ENCODE results near the gene MRM2. TPM values are rescaled to one million over a fixed set of nuclear protein-coding genes. Genes with fewer than 3 reads are reported as not detected.

Gene MRM2
- polyA plus RNA-seq, 1 donor: 27.6 TPM

DNA sequence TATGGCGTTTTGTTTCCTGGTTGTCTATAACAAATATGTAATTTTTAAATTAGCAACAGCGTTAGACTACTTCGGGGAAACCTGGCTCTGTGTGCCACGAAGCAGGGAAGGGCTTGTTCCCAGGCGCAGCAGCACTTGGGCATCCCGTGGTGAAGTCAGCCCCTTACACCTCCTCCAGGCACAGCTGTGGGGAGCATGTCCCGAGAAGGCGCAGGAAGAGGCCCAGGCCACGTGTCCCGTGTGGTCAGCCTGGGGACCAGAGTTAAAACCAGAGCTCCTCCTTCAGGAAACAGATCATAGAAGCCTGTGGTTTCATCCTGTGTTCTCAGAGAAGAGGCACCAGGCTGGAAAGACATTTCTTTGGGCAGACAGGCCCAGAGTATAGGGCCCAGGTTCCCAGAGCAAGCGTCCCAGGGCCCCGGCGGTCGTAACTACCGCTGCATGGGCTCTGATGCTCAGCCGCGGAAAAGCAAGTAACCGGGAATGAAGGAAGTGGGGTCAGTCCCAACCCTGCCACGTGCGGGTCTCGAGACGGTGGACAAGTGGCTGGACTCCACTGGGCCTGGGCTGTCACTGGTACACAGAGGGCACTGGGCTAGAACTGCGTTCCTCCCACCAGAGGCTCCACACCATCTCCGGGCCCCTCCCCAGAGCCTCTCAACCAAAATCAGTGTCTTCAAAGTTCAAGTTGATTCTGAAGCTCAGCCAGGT is 7.1 kb upstream of the MRM2 start:
- Histone ChIP-seq H3K9me3 (ENCODE audit: control insufficient read depth, low read depth, low read length) (no peaks in the 10 kb centered on the region), H3K4me3 (ENCODE audit: low read length) (no peak overlapping the region), H3K27ac (ENCODE audit: low read length) (peak overlapping the region; percentile 29), H3K4me1 (ENCODE audit: control insufficient read depth, insufficient read depth, low read length) (peaks cover 7% of the 10 kb centered on the region), H3K36me3 (ENCODE audit: control insufficient read depth, insufficient read depth, low read length) (peaks cover 24% of the 10 kb centered on the region), H3K27me3 (ENCODE audit: control insufficient read depth, insufficient read depth, low read length) (no peaks in the 10 kb centered on the region)
- WGBS (ENCODE audit: insufficient coverage, low lambda C conversion rate): 80% methylated on average over 1 of the region's 24 CpGs
- peak in 1 of 2 donors; percentile 32 for DNase-seq

DNA sequence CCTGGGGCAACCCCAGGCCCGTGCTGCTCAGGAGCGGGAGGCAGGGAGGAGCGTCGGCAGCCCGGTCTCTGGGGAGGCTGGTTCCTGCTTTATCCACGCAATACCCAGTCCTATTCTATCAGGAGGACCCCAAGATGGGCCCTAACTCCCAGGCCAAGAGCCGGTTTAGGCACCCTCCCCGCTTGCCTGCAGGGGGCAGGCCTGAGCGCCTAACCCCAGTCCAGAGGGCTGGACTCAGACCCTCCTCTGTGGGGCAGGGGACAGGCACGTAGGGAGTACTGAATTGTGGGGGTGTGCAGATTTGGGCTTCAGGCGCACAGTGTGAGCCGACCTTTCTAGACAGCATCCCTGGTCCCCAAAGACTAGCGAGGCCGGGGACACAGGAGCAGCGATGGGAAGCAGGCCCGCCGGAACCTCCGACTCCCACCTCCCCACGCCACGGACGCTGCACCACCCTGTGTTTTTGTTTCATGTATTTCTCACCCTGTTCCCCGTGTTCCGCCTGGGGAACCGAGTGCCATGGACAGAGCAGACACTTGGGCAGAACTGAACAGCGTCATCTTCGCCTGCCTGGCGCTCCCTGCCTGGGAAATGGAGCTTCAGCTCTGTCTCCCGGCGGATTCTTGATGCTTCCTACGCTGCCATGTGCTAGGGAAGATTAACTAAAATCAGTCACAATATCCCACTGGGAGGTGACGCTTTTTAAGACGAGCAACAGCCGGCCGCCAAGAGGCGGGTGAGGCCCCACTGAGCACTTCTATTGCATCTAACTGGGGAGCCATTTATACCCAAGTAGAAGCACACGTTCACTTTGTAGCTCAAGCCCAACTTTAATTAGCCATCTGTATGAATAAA is 5.4 kb upstream of the MRM2 start:
- no peak for DNase-seq
- no peak overlapping the region for H3K4me3 ChIP-seq (ENCODE audit: low read length)
- H3K36me3 ChIP-seq (ENCODE audit: control insufficient read depth, insufficient read depth, low read length): peaks cover 13% of the 10 kb centered on the region
- no CpG with 5 or more reads among the region's 36 CpGs for WGBS (ENCODE audit: insufficient coverage, low lambda C conversion rate)
- H3K4me1 ChIP-seq (ENCODE audit: control insufficient read depth, insufficient read depth, low read length): peaks cover 25% of the 10 kb centered on the region
- no peaks in the 10 kb centered on the region for H3K27me3 ChIP-seq (ENCODE audit: control insufficient read depth, insufficient read depth, low read length)
- H3K9me3 ChIP-seq (ENCODE audit: control insufficient read depth, low read depth, low read length): no peaks in the 10 kb centered on the region
- no peak overlapping the region for H3K27ac ChIP-seq (ENCODE audit: low read length)

DNA sequence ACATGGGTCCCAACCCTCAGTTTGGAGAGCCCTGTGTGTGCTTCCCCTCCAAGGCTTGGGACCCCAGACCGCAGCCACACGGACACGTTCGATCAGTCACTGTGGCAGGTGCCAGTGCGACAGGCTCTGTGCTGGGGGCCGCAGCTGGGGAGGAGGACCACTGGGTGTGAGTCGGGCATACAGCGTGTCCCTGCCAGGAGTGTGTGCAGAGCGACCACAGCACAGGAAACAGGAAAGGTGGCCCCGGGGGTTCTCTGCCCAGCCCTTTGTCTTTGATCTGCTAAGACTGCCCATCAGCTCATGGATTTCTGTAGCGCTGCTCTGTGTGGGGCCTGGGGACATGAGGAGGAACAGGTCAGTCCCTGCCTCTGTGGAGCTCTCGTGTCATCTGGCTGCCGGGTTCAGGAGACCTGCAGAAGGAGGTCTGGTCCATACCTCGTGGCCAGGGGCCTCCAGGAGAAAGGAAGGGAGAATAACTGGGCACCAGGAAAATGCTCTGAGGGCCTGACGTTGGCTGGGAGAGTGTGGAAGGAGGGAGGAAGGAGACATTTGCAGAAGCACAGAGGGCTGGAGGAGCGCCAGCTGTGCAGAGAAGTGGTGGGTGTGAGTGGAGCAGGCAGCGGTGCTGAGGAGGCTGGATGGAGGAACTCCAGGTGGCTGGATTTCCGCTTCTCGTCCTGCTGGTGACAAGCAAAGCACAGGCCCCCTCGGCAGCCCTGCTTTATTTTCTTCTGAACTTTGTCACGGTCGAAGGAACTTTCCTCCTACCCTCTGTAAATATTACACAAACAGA is 4.1 kb upstream of the MRM2 start:
- no peak overlapping the region for H3K4me3 ChIP-seq (ENCODE audit: low read length)
- peaks cover 7% of the 10 kb centered on the region for H3K36me3 ChIP-seq (ENCODE audit: control insufficient read depth, insufficient read depth, low read length)
- H3K27ac ChIP-seq (ENCODE audit: low read length): no peak overlapping the region
- peaks cover 25% of the 10 kb centered on the region for H3K4me1 ChIP-seq (ENCODE audit: control insufficient read depth, insufficient read depth, low read length)
- H3K9me3 ChIP-seq (ENCODE audit: control insufficient read depth, low read depth, low read length): no peaks in the 10 kb centered on the region
- no peak for DNase-seq
- no peaks in the 10 kb centered on the region for H3K27me3 ChIP-seq (ENCODE audit: control insufficient read depth, insufficient read depth, low read length)
- WGBS (ENCODE audit: insufficient coverage, low lambda C conversion rate): 100% methylated on average over 1 of the region's 22 CpGs

DNA sequence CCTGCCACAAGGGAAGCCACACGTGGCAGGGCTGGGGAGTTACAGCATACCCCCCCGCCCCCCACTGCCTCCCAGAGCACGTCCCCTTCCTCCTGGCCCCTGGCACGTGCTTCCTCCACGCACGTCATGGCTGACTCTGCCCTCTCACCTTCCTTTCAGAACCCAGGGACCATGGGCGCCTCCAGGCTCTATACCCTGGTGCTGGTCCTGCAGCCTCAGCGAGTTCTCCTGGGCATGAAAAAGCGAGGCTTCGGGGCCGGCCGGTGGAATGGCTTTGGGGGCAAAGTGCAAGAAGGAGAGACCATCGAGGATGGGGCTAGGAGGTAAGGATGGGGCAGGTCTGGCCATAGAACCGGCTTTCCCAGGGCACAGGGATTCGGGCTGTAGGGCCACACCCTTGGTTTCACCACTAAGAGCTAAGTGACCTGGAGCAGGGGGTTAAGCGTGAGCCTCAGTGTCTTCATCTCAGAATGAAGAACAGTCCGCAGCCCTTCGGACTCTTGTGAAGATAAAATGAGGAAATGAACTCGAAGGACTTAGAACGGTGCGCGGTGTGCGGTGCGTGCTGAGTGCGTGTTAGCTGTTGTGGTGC is 2.5 kb upstream of the MRM2 start:
- Histone ChIP-seq H3K36me3 (ENCODE audit: control insufficient read depth, insufficient read depth, low read length) (peaks cover under 1% of the 10 kb centered on the region), H3K27ac (ENCODE audit: low read length) (no peak overlapping the region)
- DNase-seq: peak; percentile 51 to 76

DNA sequence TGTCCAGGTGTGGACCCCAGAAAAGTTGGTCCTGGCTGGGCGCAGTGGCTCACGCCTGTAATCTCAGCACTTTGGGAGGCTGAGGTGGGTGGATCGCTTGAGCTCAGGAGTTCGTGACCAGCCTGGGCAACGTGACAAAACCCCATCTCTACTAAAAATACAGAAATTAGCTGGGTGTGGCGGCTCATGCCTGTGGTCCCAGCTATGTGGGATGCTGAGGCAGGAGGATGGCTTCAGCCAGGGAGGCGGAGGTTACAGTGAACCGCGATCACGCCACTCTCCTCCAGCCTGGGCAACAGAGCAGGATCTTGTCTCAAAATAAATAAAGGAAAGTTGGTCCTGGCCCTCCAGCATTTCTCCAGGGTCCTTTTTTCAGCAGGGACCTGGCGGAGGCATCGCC is 1.5 kb upstream of the MRM2 start:
- Histone ChIP-seq H3K27me3 (ENCODE audit: control insufficient read depth, insufficient read depth, low read length) (no peaks in the 10 kb centered on the region), H3K36me3 (ENCODE audit: control insufficient read depth, insufficient read depth, low read length) (peaks cover 7% of the 10 kb centered on the region), H3K4me3 (ENCODE audit: low read length) (no peak overlapping the region), H3K9me3 (ENCODE audit: control insufficient read depth, low read depth, low read length) (no peaks in the 10 kb centered on the region), H3K4me1 (ENCODE audit: control insufficient read depth, insufficient read depth, low read length) (peaks cover 22% of the 10 kb centered on the region), H3K27ac (ENCODE audit: low read length) (no peak overlapping the region)
- WGBS (ENCODE audit: insufficient coverage, low lambda C conversion rate): no CpG with 5 or more reads among the region's 12 CpGs
- no peak for DNase-seq

More for the DNA sequence above, 2.5 kb upstream of the MRM2 start:
- no peaks in the 10 kb centered on the region for H3K27me3 ChIP-seq (ENCODE audit: control insufficient read depth, insufficient read depth, low read length)
- peaks cover 23% of the 10 kb centered on the region for H3K4me1 ChIP-seq (ENCODE audit: control insufficient read depth, insufficient read depth, low read length)
- WGBS (ENCODE audit: insufficient coverage, low lambda C conversion rate): 60% methylated on average over 1 of the region's 25 CpGs
- H3K9me3 ChIP-seq (ENCODE audit: control insufficient read depth, low read depth, low read length): no peaks in the 10 kb centered on the region
- no peak overlapping the region for H3K4me3 ChIP-seq (ENCODE audit: low read length)

DNA sequence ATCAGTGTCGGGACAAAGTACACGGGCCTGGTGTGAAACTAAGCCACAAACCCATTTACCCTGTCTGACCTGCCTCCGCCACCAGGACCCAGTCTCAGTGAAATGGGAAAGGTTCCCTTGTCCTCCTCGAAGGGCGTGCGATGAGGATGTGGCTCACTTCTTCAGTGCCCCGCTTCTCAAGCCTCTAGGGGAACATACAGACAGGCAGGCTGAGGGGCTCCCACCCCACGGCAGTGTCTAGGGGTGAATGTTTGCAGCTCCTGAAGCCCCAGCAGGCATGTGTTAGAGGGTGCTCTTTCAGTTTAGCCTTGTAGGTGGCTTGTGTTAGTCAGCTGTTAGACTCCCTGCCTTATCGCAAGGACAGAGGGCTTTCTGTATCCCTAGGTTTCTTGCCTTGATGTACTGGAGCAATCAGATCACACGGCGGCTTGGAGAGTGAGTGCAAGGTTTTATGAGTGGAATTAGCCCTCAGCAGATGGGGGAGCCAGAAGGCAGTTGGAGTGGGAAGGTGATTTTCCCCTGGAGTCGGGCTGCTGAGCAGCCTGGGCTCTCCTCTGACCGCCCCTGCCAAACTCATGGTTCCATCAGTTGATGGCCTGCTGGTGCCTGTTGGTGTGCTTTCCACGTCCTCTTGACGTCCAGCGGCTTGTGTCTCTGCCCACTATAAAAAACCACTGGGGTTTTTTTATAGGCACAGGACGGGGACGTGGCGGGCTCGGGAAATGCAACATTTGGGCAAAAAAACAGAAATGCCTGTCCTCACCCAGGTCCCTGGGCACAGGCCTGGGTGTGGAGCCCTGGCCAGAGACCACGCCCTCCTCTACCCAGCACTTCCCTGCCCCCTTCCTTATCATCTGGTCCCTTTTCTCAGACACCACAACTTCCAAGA is 780 bp upstream of the MRM2 start:
- Histone ChIP-seq H3K4me1 (ENCODE audit: control insufficient read depth, insufficient read depth, low read length) (peaks cover 22% of the 10 kb centered on the region), H3K4me3 (ENCODE audit: low read length) (peak overlapping the region; percentile 78), H3K27me3 (ENCODE audit: control insufficient read depth, insufficient read depth, low read length) (no peaks in the 10 kb centered on the region), H3K9me3 (ENCODE audit: control insufficient read depth, low read depth, low read length) (no peaks in the 10 kb centered on the region), H3K27ac (ENCODE audit: low read length) (peak overlapping the region; percentile 10), H3K36me3 (ENCODE audit: control insufficient read depth, insufficient read depth, low read length) (peaks cover 14% of the 10 kb centered on the region)
- peak in 1 of 2 donors; percentile 54 for DNase-seq
- no CpG with 5 or more reads among the region's 21 CpGs for WGBS (ENCODE audit: insufficient coverage, low lambda C conversion rate)

DNA sequence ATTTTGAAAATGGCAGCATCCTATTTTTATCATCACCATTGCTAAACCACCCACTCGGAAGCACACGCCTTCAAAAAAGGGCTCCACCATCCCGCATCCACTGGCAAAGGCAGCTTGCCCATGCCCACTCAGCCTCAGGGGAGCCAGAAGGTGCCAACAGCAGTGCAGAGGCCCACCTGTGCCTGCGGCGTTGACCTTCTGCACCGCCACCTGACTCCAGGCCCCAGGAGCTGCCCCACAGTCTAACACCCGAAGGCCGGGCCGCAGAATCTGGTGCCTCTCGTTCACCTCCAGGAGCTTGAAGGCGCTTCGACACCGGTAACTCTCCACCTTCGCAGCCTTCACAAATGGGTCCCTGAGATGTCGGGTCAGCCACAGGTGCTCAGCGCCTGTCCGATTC is 2.8 kb downstream of the MRM2 start:
- Histone ChIP-seq H3K4me3 (ENCODE audit: low read length) (no peak overlapping the region), H3K4me1 (ENCODE audit: control insufficient read depth, insufficient read depth, low read length) (peaks cover 18% of the 10 kb centered on the region), H3K27ac (ENCODE audit: low read length) (no peak overlapping the region), H3K27me3 (ENCODE audit: control insufficient read depth, insufficient read depth, low read length) (no peaks in the 10 kb centered on the region), H3K9me3 (ENCODE audit: control insufficient read depth, low read depth, low read length) (no peaks in the 10 kb centered on the region), H3K36me3 (ENCODE audit: control insufficient read depth, insufficient read depth, low read length) (peaks cover 38% of the 10 kb centered on the region)
- DNase-seq: no peak
- no CpG with 5 or more reads among the region's 17 CpGs for WGBS (ENCODE audit: insufficient coverage, low lambda C conversion rate)

DNA sequence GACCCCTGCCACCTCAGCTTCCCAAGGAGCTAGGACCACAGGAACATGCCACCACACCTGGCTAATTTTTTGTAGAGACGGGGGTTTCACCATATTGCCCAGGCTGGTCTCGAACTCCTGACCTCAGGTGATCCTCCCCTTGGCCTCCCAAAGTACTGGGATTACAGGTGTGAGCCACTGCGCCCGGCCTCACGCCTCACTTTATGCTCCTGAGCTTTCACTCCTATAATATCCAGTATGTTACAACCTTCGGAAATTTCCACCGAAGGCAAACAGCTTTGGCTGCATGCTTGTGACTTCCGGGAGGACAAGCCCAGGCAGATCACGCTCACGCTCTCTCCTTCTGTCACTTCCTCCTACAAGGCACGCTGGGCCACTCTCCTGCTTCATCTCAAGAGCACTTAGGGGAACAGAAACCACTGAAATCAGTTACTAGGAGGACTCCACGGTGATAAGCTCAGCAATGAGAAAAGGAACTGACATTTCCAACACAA is 4.8 kb downstream of the MRM2 start:
- Histone ChIP-seq H3K4me1 (ENCODE audit: control insufficient read depth, insufficient read depth, low read length) (no peaks in the 10 kb centered on the region), H3K4me3 (ENCODE audit: low read length) (no peak overlapping the region), H3K27ac (ENCODE audit: low read length) (no peak overlapping the region), H3K36me3 (ENCODE audit: control insufficient read depth, insufficient read depth, low read length) (peaks cover 40% of the 10 kb centered on the region), H3K9me3 (ENCODE audit: control insufficient read depth, low read depth, low read length) (no peaks in the 10 kb centered on the region), H3K27me3 (ENCODE audit: control insufficient read depth, insufficient read depth, low read length) (no peaks in the 10 kb centered on the region)
- 100% methylated on average over 1 of the region's 12 CpGs for WGBS (ENCODE audit: insufficient coverage, low lambda C conversion rate)
- DNase-seq: no peak

DNA sequence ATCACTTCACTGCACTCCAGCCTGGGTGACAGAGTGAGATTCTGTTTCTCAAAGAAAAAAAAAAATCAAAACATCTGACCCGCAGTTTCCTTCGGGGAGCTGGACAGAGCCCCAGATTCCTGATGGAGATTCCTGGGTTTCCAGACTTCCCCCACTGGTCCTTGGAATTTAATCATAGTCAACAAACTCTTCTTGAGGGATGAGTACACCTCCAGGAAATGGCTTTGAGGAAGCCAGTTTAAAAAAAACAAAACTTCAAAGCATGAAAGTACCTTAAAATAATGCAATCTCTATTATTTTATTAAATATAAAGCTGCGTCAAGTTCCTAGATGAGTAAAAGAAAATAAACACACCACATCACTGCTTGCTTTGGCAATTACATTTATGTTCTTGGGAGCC is 8.1 kb downstream of the MRM2 start:
- Histone ChIP-seq H3K4me3 (ENCODE audit: low read length) (no peak overlapping the region), H3K27me3 (ENCODE audit: control insufficient read depth, insufficient read depth, low read length) (no peaks in the 10 kb centered on the region), H3K4me1 (ENCODE audit: control insufficient read depth, insufficient read depth, low read length) (no peaks in the 10 kb centered on the region), H3K36me3 (ENCODE audit: control insufficient read depth, insufficient read depth, low read length) (peaks cover 48% of the 10 kb centered on the region), H3K9me3 (ENCODE audit: control insufficient read depth, low read depth, low read length) (no peaks in the 10 kb centered on the region), H3K27ac (ENCODE audit: low read length) (no peak overlapping the region)
- no peak for DNase-seq
- WGBS (ENCODE audit: insufficient coverage, low lambda C conversion rate): 100% methylated on average over 1 of the region's 3 CpGs
